HG02623 (cell line): ENCODE results near the gene CUBN.

ENCODE experiments used
- ATAC-seq: cut with Tn5 transposase; IDR thresholded peaks from one replicate; pipeline ENCODE4 v1.9.1; 2021; ENCODE audit warnings: moderate library complexity; ENCODE audit not compliant: unreplicated experiment

The CUBN gene

GRCh38 chr10:16890691-16891090 lies 238.9 kb downstream of the CUBN start:
- no peak for ATAC-seq

DNA sequence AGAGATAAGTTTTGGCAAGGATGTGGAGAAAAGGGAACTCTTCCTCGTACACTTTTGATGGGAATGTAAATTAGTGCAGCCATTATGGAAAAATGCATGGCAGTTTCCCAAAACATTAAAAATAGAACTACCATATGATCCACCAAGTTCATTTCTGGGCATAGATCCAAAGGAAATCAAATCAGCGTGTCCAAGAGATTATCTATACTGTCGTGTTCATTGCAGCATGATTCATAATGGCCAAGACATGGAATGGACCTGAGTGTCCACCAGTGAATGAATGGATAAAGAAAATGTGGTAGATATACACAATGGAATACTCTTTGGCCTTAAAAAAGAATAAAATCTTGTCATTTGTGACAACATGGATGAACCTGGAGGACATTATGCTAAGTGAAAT lies 242.0 kb downstream of the CUBN start:
- no peak for ATAC-seq

- ATAC-seq = no peak
Measured at GRCh38 chr10:16886031-16886430, 243.6 kb downstream of the CUBN start.

DNA sequence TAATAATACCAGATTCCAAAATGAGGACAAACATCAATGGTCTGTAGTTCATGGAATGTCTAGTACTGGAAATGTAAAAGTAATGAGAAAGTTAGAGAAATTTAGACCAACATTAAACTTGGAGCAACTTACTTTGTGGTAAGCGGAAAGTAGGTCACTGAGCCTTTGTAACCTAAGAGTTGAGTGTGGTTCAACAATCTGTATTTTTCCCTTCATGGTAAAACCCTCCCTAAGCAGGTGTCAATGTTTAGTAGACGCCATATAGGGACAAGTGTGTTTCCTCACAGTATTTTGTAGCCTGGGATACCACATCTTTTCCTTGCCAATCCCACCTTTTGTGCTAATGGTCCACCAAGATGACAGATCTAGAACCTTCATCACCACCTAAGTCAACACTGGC lies 245.1 kb downstream of the CUBN start:
- no peak for ATAC-seq

DNA sequence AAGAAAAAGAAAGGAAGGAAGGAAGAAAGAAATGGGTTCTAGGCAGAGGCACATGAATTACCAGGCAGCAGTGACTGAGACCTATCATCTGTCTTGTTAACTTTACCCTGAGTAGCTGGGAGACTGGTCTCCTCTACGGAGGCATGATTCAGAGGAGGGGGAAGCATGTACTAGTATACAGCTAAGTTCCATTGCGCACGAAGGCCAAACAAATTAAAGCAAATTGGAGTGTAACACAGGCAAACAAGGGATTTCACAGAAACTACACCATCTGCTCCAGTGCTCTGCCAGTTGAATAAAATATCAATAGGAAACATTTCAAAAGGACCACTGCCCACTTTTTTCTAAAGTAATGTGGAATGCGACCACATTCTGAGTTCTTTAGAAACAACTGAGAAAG lies 246.5 kb downstream of the CUBN start:
- ATAC-seq = no peak

GRCh38 chr10:16870331-16870730 lies 259.3 kb downstream of the CUBN start:
- ATAC-seq = no peak

DNA sequence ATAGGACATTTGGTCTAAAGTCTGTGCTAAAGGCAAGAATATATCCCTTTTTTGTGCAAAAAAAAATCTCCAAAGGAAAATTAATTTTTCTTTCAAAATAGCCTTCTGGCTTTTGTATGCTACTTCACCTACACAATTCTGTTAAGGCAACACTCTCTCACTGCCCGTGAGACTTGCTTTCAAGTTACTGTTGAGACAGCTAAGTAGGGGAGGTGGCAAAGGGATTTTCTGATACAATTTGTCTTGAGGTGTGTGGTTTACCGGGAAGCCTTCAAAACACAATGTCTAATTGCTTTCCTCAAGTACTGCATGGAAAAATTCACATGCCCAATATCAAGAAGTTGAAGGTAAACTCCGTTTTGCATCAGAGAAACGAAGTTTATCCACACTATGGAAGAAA lies 261.6 kb downstream of the CUBN start:
- no peak for ATAC-seq

DNA sequence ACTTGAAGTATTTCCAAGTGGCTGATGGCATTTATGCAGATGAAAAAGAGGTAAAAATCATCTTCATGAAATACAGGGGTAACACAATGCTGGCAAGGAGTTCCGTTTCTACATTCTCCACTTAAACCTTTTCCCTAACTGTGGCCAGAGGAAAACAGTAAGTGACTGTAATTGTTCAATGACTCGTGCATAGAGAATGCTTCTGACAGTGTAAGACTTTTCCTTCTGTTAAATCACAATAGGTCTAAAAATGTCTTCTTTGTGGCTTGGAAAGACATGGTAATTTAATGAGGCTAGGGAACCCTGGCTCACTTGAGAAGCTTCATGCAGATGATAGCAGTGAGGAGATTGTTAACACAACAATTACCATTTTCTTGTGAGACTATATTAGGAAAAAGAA lies 262.1 kb downstream of the CUBN start:
- no peak for ATAC-seq

DNA sequence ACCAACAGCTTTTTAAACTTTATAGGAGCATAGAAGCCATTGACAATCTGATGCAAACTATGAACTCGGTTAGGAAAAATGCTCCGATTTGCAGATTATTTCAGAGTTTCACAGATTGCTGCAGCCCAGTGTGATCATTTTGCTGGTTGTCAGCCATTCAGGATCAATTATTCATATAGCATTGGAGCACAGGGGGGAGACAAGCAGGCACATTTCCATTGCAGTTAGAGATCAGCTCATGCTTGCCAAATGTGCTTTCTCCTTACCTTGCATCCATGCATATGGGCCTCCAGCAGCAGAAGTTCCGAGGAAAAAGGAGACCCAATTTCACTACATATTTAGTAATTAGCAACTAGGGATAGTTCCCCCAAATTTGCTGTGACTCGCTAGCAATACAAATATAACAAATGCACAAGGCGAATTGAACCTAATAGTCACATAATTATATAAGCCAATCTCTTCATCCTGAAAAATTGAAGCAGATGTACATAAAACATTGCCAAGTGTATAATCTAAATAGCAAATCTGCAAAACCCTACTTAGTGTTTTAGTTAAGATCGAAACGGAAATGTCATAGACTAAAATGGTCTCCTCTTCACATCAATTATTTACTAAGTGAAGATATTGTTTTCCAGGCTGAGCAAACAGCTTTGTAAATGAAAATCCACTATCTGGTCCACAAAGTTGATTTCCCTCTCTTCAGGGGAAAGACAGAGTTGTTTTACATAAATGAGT lies 262.9 kb downstream of the CUBN start:
- no peak for ATAC-seq

DNA sequence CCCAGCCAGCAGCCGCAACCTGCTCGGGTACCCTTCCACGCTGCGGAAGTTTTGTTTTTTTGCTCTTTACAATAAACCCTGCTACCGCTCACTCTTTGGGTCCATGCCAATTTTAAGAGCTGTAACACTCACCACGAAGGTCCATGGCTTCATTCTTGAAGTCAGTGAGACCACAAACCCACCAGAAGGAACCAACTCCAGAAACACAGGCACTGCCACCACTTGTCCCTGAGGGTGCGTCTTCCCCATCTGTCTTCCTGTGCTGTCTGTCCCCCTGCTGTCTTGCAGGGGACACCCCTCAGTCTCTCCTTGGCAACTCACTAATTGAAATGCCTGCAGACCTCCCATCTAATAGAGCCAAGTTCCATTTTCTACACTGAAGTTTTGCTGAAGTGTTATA lies 263.8 kb downstream of the CUBN start:
- no peak for ATAC-seq

DNA sequence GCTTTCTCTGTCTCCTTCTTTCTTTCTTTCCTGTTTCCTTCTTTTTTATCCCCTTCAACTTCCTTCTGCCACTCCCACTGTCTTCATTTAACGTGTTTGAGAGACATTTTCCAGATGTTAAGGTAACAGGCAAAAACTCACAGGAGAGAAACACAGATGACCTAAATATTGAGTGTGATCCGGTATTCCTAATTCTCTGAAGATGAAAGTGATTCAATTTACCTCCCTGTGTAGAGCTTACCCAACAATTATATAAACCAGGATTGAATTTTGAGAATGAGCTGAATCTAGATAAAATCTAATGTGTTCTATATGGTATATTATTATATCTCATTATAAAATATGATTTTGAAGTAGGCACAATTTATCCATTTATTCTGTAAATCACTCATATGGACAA lies 265.8 kb downstream of the CUBN start:
- no peak for ATAC-seq

- ATAC-seq = no peak
Measured at GRCh38 chr10:16857419-16857818, 272.2 kb downstream of the CUBN start.

GRCh38 chr10:16856567-16856966 lies 273.0 kb downstream of the CUBN start:
- ATAC-seq = no peak

- ATAC-seq = no peak
Measured at GRCh38 chr10:16856092-16856491, 273.5 kb downstream of the CUBN start.

- ATAC-seq = no peak
Measured at GRCh38 chr10:16854623-16855022, 275.0 kb downstream of the CUBN start.

- ATAC-seq = no peak
Measured at GRCh38 chr10:16853809-16854208, 275.8 kb downstream of the CUBN start.

DNA sequence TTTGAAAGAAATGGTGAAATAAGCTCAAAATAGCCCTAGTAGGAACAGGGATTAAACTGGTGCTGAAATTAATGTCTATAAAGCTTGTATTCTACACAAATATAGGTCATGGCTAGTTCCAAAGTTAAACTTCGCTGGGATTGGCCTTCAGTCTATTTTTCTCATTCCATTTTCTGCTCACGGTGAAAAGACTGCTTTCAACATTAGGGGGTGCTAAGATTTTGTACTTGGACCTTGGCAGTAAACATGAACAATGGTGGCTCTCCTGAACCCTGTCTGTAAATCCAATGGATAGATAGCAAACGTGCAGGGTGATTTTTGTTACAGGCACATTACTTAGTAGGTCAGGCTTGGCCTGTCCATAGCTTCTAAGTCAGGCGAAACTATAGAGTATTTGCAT lies 276.4 kb downstream of the CUBN start:
- no peak for ATAC-seq

GRCh38 chr10:16852624-16853023 lies 277.0 kb downstream of the CUBN start:
- no peak for ATAC-seq

- ATAC-seq = no peak
Measured at GRCh38 chr10:16848562-16849154, 281.0 kb downstream of the CUBN start.

GRCh38 chr10:16847644-16848043 lies 282.0 kb downstream of the CUBN start:
- no peak for ATAC-seq

DNA sequence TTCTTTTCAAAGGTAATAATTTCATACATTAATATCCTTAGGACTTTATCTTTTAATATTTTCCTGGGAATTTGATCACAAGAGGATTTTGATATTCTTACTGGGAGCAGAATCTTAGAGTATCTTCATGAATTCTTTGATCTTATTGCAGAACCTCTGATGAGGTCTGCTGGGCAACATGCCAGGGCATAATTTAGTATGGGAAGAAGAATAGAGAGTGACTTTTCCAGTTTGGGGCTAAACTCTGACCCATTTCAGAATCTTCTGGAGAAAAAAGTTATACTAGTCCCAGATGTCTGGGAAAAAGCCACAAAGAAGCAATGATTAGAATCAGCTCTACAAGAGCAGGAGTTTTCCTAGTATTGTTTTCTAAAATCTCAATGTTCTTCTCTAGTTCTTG lies 284.4 kb downstream of the CUBN start:
- no peak for ATAC-seq

- no peak for ATAC-seq
Measured at GRCh38 chr10:16843252-16843870, 286.2 kb downstream of the CUBN start.
